SU-DHL-6 (cell line): ENCODE measurements around the gene IFT122.

ENCODE experiments used
- H2AFZ ChIP-seq: fragments of 200-600 bp; sonication (generic); 2 replicates; pipeline ENCODE4 v1.6.1; 2014; ENCODE audit warnings: low read depth, mild to moderate bottlenecking, moderate library complexity, mixed read lengths, antibody characterized with exemption, low read length; ENCODE audit not compliant: severe bottlenecking
- H3F3A ChIP-seq: fragments of 200-600 bp; shearing (Covaris generic); 2 replicates; pipeline ENCODE4 v1.6.0; 2016; ENCODE audit warnings: antibody characterized with exemption, mild to moderate bottlenecking; ENCODE audit not compliant: insufficient read depth
- H3K27ac ChIP-seq: fragments of 200-600 bp; sonication (generic); 2 replicates; pipeline ENCODE4 v1.5.1; 2016; ENCODE audit warnings: low read depth, mild to moderate bottlenecking, low read length, moderate library complexity, mixed read lengths
- H3K27me3 ChIP-seq: fragments of 200-600 bp; sonication (generic), shearing (Covaris generic); 2 replicates; pipeline ENCODE4 v1.6.0; 2014; ENCODE audit warnings: mild to moderate bottlenecking, low read length
- H3K36me3 ChIP-seq: fragments of 200-600 bp; sonication (generic); 2 replicates; pipeline ENCODE4 v1.6.1; 2014; ENCODE audit warnings: mild to moderate bottlenecking, low read length, mixed read lengths
- H3K4me2 ChIP-seq: fragments of 300-600, 200-600 bp; shearing (Covaris generic), sonication (generic); 2 replicates; pipeline ENCODE4 v1.6.0; 2014; ENCODE audit warnings: low read length, low read depth, mild to moderate bottlenecking; ENCODE audit not compliant: poor library complexity, severe bottlenecking
- H3K4me3 ChIP-seq: fragments of 200-600 bp; sonication (generic); 2 replicates; pipeline ENCODE4 v1.5.1; 2014; ENCODE audit warnings: antibody characterized with exemption, low read length, mild to moderate bottlenecking, mixed read lengths; ENCODE audit not compliant: insufficient read depth, poor library complexity, severe bottlenecking
- H3K79me2 ChIP-seq: fragments of 200-600 bp; sonication (generic); 2 replicates; pipeline ENCODE4 v1.6.1; 2014; ENCODE audit warnings: mild to moderate bottlenecking, low read length, moderate library complexity; ENCODE audit not compliant: insufficient read depth
- H3K9ac ChIP-seq: fragments of 200-600 bp; sonication (generic); 2 replicates; pipeline ENCODE4 v1.7.0; 2014; ENCODE audit warnings: mild to moderate bottlenecking, low read length
- H3K9me2 ChIP-seq: fragments of 200-600 bp; sonication (generic); replicated peaks from 2 replicates; pipeline ENCODE4 v1.6.1; 2014; ENCODE audit warnings: low read length; ENCODE audit not compliant: insufficient read depth
- H3K9me3 ChIP-seq: fragments of 200-600 bp; sonication (generic); 2 replicates; pipeline ENCODE4 v1.6.1; 2014; ENCODE audit warnings: low read length, mixed read lengths; ENCODE audit not compliant: insufficient read depth
- H4K20me1 ChIP-seq: fragments of 200-600 bp; sonication (generic); 2 replicates; pipeline ENCODE4 v1.6.1; 2014; ENCODE audit warnings: low read depth, mild to moderate bottlenecking, antibody characterized with exemption, low read length, moderate library complexity, mixed read lengths
- CTCF ChIP-seq: fragments of 200-600 bp; sonication (generic); IDR thresholded peaks from one replicate; pipeline ENCODE4 v1.5.1; 2017; ENCODE audit warnings: antibody characterized with exemption, mild to moderate bottlenecking, low read length, moderate library complexity; ENCODE audit not compliant: insufficient read depth, poor library complexity, severe bottlenecking
- EZH2phosphoT487 ChIP-seq: fragments of 200-600 bp; sonication (generic), shearing (Covaris generic); conservative IDR thresholded peaks from 2 replicates; pipeline ENCODE4 v1.6.1; 2018; ENCODE audit warnings: mild to moderate bottlenecking, antibody characterized with exemption, low read length, moderate library complexity, mixed read lengths

IFT122 gene

GRCh38 chr3:129522953-129523352, 82.9 kb downstream of the IFT122 start:
- no peaks in the 10 kb centered on the region for H3K36me3 ChIP-seq
- H3F3A ChIP-seq, result no peaks in the 10 kb centered on the region
- H3K79me2 ChIP-seq, result no peaks in the 10 kb centered on the region
- no peak overlapping the region for H3K9ac ChIP-seq
- no peaks in the 10 kb centered on the region for H4K20me1 ChIP-seq
- no peaks in the 10 kb centered on the region for H3K27me3 ChIP-seq
- no peak overlapping the region for H2AFZ ChIP-seq
- no peak overlapping the region for H3K4me3 ChIP-seq
- no peak overlapping the region for H3K27ac ChIP-seq
- TF ChIP-seq EZH2phosphoT487 (no peak), CTCF (no peak)
- H3K9me2 ChIP-seq, result no peaks in the 10 kb centered on the region
- no peak overlapping the region for H3K4me2 ChIP-seq
- H3K9me3 ChIP-seq, result no peaks in the 10 kb centered on the region

GRCh38 chr3:129524081-129524480, 84.1 kb downstream of the IFT122 start:
- no peak overlapping the region for H3K9ac ChIP-seq
- H3K4me3 ChIP-seq, result no peak overlapping the region
- no peaks in the 10 kb centered on the region for H3K27me3 ChIP-seq
- H2AFZ ChIP-seq, result no peak overlapping the region
- TF ChIP-seq CTCF, result no peak
- no peak for TF ChIP-seq EZH2phosphoT487
- no peaks in the 10 kb centered on the region for H3K9me3 ChIP-seq
- no peaks in the 10 kb centered on the region for H3K79me2 ChIP-seq
- no peaks in the 10 kb centered on the region for H3K36me3 ChIP-seq
- no peak overlapping the region for H3K27ac ChIP-seq
- H3K4me2 ChIP-seq, result no peak overlapping the region
- no peaks in the 10 kb centered on the region for H4K20me1 ChIP-seq
- H3F3A ChIP-seq, result no peaks in the 10 kb centered on the region
- H3K9me2 ChIP-seq, result no peaks in the 10 kb centered on the region

- H3K79me2 ChIP-seq, result no peaks in the 10 kb centered on the region
- no peak overlapping the region for H3K27ac ChIP-seq
- no peaks in the 10 kb centered on the region for H3F3A ChIP-seq
- TF ChIP-seq CTCF (no peak), EZH2phosphoT487 (no peak)
- H3K4me3 ChIP-seq, result no peak overlapping the region
- H3K9me3 ChIP-seq, result no peaks in the 10 kb centered on the region
- no peaks in the 10 kb centered on the region for H3K27me3 ChIP-seq
- H2AFZ ChIP-seq, result no peak overlapping the region
- H3K36me3 ChIP-seq, result no peaks in the 10 kb centered on the region
- no peaks in the 10 kb centered on the region for H3K9me2 ChIP-seq
- no peak overlapping the region for H3K4me2 ChIP-seq
- H3K9ac ChIP-seq, result no peak overlapping the region
- H4K20me1 ChIP-seq, result no peaks in the 10 kb centered on the region
These were observed 85.4 kb downstream of the IFT122 start for GRCh38 chr3:129525341-129525968.
